ENCODE results near the gene CD6. TPM values are rescaled to one million over a fixed set of nuclear protein-coding genes. Genes with fewer than 3 reads are reported as not detected.

The CD6 gene
- total RNA-seq, 1 donor from 2014 or later, result 1.6 TPM

DNA sequence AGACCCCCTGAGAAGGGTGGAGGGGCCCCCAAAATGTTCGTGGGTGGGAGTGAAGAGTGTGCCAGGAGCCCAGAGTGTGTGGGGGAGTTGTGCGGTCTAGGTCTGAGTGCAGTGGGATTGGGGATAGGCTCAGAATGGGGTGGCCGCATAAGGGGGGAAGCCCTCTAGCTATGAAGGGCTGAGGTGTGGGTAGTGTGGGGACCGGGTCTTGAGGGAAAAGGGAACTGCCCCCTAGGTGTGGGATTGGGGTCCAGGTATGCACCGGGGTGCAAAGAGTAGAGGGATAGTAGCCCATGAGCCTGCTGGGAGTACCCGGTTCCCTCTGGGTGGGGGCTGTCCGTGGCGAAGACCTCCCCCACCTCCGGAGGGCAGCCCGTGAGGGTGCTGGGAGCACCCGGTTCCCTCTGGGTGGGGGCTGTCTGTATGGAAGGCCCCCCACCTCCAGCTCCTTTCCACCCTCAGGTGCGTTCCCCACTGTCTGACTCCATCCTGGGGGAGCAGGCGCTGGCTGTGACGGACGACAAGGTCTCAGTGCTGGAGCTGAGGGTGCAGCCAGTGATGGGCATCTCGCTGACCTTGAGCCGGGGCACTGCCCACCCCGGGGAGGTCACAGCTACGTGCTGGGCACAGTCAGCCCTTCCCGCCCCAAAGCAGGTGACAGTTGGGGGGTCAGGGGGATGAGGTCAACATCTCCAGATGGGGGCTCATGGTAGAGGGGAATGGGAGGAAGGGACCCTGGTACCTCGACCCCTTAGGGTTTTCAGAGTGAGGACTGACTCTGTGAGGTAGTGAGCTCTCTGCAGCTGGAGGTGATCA is 36.5 kb upstream of the CD6 start:
- no peak for DNase-seq (ENCODE audit: extremely low read depth, low read depth, low spot score)

GRCh38 chr11:60935676-60936442 is 35.6 kb upstream of the CD6 start:
- DNase-seq (ENCODE audit: extremely low read depth, low read depth, low spot score), result no peak

DNA sequence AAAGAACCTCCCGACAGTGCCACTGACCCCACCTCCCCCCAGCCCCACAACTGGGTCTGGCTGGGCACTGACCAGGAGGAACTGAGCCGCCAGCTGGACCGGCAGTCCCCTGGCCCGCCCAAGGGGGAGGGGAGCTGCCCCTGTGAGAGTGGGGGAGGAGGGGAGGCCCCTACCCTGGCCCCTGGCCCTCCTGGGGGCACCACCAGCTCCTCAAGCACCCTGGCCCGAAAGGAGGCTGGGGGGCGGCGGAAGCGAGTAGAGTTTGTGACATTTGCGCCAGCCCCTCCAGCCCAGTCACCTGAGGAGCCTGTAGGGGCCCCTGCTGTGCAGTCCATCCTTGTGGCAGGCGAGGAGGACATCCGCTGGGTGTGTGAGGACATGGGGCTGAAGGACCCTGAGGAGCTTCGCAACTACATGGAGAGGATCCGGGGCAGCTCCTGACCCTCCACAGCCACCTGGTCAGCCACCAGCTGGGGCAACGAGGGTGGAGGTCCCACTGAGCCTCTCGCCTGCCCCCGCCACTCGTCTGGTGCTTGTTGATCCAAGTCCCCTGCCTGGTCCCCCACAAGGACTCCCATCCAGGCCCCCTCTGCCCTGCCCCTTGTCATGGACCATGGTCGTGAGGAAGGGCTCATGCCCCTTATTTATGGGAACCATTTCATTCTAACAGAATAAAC is 34.9 kb upstream of the CD6 start:
- no peak for DNase-seq (ENCODE audit: extremely low read depth, low read depth, low spot score)

DNA sequence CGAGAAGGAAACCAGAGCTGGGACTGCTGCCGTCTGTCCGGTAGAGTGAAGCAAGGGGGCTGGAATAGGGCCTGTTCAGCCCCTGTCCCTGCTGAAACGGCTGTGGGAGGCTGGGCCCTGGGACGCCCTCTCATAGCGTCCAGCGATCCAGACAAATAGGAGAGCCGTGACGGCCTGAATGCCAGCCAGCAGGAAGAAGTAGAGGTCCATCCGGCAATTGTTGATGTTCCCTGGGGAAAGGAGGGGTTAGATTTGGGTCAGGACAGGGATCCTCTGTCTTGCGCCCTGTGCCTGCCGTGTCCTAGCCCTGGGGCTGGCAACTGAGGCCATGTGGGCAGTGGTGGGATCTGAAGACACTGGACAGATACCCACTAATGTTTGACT is 34.3 kb upstream of the CD6 start:
- no peak for DNase-seq (ENCODE audit: extremely low read depth, low read depth, low spot score)

DNA sequence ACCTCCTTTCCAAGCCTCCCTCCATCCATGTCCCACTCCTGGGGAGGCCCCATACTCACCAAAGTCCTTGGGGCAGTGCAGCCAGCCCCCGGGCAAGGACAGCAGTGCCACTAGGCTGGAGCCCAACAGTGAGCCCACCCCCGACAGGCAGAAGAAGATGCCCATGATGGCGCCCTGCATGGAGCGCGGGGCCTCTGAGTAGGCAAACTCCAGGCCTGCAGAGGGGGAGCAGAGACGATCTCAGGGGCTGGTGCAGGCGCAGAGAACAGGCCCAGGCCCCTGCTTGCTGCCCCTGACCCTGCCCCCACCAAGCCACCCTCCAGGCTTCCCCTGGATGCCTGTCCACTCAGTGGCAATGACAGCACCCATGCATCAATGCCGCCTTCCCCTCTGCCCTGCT is 33.7 kb upstream of the CD6 start:
- no peak for DNase-seq (ENCODE audit: extremely low read depth, low read depth, low spot score)

GRCh38 chr11:60938500-60938899 is 33.0 kb upstream of the CD6 start:
- no peak for DNase-seq (ENCODE audit: extremely low read depth, low read depth, low spot score)

- no peak for DNase-seq (ENCODE audit: extremely low read depth, low read depth, low spot score)
Observed at GRCh38 chr11:60939301-60939700, 32.2 kb upstream of the CD6 start.

DNA sequence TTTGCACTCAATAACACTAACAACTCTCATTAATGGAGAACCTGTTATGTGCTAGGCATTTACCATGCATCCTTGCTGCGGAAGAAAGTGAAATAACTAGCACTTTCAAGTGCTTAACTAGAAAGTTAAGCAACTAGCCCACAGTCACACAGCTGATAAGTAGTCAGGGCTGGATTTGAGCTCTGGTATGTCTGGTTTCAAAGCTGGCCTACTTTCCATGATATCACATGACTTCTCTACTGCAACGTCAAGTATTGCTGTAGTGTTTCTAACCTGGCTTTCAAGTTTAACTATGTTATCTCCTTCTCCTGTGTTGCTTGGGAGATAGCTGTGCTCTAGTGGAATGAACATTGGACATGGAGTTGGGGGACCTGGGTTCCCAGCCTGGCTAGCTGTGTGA is 31.6 kb upstream of the CD6 start:
- no peak for DNase-seq (ENCODE audit: extremely low read depth, low read depth, low spot score)

DNA sequence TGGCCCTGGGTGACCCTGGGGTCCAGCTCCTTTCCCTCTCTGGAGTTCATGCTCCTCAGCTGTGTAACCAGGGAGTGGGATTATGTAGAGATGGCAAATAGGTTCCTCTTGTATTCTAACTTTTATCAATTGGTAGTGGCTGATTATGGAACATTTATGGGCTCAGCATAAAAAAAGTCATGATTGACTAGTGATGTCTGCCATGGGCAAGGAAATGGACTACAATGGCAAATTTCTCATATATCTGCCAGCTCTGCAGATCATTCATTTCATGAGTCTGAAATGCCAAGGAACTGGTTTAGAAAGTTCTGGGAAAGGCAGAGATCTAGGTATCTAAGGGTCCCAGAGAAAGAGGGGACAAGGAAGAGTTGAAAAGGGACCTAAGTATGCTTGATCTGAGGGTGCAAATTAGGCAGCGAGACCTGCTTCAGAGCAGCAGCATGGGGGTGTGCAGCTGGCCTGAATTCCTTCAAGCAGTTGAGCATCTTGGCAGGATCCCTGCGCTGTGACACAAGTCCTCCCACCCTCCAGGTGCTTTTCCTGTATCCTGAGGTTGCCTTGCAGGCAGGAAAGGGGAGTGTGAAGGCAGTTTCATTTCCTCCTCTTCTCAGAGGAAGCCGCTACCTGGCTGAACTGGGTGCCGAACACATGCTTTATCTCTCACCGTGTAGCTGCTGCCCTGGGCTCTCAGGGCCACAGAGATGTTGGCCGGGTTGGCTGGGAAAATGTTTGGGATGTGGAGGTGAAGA is 29.9 kb upstream of the CD6 start:
- DNase-seq (ENCODE audit: extremely low read depth, low read depth, low spot score), result no peak

GRCh38 chr11:60942219-60942618 is 29.3 kb upstream of the CD6 start:
- DNase-seq (ENCODE audit: extremely low read depth, low read depth, low spot score), result no peak

- no peak for DNase-seq (ENCODE audit: extremely low read depth, low read depth, low spot score)
Observed at GRCh38 chr11:60942970-60943565, 28.4 kb upstream of the CD6 start.

GRCh38 chr11:60944490-60945294 is 26.8 kb upstream of the CD6 start:
- no peak for DNase-seq (ENCODE audit: extremely low read depth, low read depth, low spot score)

DNA sequence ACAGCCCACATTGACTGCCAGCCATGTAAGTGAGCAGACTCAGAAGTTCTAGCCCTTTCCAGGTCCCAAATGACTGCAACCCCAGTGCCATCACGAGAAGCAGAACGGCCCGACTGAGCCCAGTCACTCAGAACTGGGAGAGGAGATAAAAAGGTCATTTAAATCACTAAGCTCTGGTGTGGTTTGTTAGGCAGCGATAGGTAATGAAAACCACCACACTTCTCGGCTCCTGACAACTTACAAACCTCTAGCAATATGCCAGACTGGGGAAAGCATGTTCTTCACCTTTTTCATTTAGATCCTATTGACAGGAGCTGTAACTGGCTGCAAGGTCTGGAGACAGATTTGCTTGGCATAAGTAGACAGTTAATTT is 26.2 kb upstream of the CD6 start:
- no peak for DNase-seq (ENCODE audit: extremely low read depth, low read depth, low spot score)

DNA sequence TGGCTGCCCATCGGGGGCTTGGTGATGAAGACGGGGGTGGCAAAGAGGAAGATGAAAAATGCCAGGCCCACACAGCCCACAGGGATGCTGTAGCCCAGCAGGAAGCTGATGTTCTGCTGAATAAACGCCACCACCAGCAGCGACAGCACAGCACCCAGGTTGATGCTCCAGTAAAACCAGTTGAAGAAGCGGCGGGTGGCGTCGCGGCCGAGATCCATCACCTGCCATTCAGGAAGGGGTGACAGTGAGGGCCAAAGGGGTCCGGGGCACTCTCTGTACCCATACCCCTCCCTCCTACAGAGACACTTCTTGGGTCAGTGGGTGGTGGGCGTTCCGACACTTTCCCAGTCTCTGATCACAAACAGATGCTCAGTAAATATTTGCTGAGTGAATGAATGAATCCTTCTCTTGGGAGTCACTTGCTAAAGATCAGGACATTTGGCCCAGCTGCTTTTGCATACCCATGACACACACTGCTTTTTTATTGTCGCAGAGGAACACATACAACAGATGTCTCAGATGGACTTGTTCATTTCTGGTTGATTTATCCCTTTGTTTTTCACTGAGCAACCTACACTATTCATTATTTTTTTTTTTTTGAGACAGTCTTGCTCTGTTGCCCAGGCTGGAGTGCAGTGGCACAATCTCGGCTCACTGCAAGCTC is 24.7 kb upstream of the CD6 start:
- no peak for DNase-seq (ENCODE audit: extremely low read depth, low read depth, low spot score)

DNA sequence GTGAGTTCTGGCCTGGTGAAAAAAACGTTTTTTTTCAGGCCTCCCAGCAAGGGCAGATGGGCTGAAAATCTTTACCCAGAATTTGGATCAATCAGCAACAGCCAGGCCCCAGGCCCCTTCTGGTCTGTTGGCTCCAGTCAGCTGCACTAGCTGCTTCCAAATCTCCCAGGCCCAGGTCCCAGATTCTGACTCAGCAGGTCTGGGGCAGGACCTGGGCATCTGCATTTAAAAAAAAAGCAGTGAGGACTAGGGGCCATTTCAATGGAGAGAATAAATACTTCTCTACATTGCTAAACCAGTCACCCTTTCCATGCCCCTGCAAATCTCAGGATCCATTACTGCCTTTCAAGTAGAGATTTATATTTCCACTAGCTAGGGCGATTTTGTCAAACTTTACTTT is 23.8 kb upstream of the CD6 start:
- no peak for DNase-seq (ENCODE audit: extremely low read depth, low read depth, low spot score)

- DNase-seq (ENCODE audit: extremely low read depth, low read depth, low spot score), result no peak
Observed at GRCh38 chr11:60948250-60948649, 23.2 kb upstream of the CD6 start.

GRCh38 chr11:60950024-60950423 is 21.5 kb upstream of the CD6 start:
- DNase-seq (ENCODE audit: extremely low read depth, low read depth, low spot score), result no peak

DNA sequence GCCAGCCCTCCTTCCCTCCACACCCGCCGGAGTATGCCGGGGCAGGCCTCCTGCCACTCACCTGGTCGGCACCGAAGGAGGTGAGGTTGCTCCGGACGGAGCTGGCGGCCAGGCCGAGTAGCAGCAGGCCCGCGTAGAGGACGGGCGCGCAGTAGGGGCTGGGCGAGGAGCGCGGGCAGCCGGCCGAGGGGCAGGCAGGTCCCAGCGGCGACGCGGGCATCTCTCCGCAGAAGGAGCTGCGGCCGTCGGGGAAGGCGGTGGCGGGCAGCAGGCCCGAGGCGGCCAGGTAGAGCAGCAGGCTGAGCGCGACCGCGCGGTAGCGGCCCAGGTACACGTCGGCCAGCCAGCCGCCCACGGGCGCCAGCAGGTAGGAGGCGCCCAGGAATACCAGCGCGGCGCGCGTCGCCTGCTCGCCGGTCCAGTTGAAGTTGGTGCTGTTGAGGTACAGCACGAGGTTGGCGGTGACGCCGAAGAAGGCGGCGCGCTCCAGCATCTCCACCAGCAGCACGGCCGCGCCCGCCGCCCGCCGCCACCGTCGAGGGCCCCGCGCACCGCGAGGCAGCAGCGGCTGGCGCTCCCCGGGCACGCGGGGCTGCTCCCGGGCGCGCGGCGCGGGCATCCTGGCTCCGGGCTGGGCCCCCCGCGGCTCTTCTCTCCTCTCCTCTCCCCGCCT is 20.4 kb upstream of the CD6 start:
- no peak for DNase-seq (ENCODE audit: extremely low read depth, low read depth, low spot score)

DNA sequence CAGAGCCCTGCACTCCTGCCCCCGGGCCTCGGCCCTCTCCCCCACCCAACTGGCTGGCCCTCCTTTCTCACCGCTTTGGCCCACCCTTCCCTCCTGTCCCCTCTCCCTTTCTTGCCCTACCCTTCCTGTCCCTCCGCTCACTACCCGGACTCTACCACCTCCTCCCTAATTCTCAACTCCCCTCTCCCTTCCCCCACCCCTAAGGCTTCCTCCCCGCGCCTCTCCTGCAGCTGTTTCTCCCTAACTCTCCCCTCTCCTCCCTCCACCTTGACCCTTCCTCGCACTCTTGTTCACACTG is 19.9 kb upstream of the CD6 start:
- DNase-seq (ENCODE audit: extremely low read depth, low read depth, low spot score), result no peak
